RPMI8226 (cell line): ENCODE results near the gene DHX40.
"Not testable (repeated sequence)": the region's sequence is repeated elsewhere in the genome, so short reads cannot be mapped to it uniquely, and the experiment has no call there.

ENCODE experiments used
- DNase-seq: peaks from one replicate; pipeline ENCODE4 v3.0.0-alpha.2; 2015

The DHX40 gene

DNA sequence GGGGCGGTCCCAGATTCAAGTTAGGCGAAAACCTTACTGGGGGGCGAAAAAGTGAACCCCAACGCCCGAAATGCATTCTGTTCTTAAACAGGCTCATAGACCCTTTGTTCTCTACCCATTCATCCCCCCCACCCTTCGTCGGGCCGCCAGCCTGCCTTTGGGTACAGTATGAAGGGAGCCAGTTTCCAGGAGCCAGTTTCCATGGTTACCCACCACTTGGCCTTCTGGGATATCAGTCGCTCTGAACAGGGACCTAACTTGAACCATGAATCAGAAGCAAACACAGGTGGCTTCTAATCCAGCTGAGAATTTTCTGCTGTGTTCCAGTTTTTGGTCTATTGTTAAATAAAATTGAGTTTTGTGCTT lies 532 bp downstream of the DHX40 start:
- peak; percentile 76 for DNase-seq

DNA sequence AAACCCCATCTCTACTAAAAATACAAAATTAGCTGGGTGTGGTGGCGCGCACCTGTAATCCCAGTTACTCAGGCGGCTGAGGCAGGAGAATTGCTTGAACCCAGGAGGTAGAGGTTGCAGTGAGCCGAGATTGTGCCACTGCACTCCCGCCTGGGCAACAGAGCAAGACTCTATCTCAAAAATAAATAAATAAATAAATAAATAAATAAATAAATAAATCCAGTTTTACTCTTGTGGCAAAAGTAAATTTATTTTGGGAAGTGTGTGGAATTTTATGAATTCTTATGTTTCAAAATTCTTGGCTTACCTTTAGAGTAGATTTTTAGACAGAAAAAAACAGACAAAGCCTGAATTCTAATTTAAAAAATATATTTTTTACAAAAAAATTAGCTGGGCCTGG lies 3.7 kb downstream of the DHX40 start:
- DNase-seq: not testable (repeated sequence)

DNA sequence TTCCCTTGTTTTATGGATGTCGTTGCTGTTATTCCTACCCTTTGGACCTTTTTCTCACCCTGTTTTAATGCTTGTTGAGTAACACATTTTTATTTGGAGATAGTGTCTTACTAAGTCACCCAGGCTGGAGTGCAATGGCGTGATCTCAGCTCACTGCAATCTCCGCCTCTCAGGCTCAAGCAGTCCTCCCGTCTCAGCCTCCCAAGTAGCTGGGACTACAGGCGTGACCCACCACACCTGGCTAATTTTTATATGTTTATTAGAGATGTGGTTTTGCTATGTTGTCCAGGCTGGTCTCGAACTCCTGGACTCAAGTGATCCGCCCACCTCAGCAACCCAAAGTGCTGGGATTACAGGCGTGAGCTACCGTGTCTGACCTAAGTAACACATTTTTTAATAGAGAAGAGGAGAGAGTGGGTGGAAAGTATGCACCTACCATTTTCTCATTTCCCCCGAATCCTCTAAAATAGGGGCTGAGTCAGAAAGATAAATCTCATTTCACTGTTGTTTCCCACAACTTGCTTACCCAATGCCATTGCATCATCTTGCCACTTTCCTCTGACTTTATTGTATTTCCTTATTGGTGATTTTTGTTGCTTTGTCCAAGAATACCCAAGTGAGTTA lies 7.0 kb downstream of the DHX40 start:
- DNase-seq: no peak

DNA sequence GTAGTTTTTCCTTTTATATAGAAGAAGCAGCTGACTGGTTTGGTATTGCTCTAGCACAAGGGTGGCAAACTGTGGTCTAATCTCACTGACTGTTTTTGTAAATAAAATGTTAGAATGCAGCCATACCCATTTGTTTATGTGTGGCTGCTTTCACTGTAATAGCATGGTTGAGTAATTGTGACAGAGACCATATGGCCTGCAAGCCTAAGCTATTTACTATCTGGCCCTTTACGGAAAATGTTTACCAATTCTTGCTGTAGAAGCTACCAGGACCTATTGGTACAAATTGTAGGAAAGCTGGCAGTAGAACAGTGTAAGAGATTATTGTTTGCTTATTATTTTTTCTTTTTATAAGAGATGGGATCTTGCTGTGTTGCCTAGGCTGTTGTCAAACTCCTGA lies 18.8 kb downstream of the DHX40 start:
- not testable (repeated sequence) for DNase-seq

DNA sequence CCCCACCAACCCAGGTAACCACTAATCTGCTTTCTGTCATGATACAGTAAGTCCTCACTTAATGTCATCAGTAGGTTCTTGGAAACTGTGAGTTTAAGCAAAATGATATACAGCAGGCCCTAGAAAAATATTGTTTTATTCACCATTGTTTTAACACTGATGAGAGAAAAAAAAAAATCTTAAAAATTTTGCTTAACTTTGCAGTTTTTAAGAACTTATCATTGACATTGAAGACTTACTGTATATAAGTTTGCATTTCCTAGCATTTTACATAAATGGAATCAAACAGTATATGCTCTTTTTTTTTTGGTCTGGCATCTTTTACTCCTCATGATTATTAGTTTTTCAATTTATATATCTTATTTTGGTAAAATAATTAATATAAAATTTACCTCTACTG lies 34.8 kb downstream of the DHX40 start:
- DNase-seq: no peak

DNA sequence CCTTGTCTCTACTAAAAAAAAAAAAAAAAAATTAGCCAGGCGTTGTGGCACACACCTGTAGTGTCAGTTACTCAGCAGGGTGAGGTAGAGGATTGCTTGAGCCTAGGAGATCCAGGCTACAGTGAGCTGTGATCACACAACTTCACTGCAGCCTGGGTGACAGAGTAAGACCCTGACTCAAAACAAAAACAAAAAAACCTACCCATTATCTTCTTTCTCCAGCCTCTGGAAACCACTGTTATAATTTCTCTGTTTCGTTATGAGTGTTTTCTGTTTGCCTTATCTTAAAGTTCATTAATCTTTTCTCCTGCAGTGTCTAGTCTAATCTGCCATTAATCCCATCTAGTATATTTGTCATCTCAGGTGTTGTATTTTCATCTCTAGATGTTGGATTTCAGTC lies 35.7 kb downstream of the DHX40 start:
- no peak for DNase-seq

DNA sequence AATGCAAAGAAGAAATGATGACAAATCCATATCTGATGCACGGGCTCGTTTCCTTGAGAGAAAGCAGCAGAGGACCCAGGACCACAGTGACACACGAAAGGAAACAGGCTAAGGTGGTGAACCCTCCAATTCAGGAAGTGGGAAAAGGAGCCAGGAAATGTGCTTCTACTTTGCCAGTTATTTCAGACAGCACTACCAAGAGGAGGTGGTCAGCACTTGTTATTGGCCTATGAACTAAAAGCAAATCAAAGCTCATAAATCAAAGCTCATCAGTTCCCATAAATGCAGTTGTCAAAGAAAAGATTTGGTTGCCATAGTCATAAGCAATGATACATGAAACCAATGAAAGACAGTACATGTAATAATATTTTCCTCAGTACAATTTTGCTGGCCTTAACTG lies 41.7 kb downstream of the DHX40 start:
- DNase-seq: no peak

DNA sequence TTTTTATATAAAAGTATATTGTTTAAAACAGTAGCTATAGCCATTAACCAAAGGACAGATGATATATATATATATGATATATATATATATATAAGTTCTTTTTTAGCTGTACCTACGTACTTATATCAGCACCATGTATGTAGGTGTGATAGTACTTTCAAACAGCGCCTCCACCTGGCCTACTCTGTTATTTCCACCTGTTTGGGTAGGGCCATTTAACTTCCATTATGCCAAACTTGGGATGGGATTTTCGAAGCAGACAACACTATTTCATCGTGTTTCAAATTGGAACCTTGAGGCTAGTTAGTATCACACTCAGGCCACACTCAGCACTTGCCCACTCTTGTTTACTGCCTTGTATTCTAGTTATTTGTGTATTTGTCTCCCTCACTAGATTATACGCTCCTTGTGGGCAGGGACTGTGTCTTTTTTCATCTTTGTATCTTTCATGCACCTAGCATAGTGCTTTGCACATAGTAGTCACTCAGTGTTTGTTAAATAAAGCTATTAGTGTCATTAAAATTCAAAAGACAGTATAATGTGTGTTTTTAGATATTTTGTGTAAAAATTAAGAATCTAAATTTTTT lies 42.5 kb downstream of the DHX40 start:
- DNase-seq: no peak

DNA sequence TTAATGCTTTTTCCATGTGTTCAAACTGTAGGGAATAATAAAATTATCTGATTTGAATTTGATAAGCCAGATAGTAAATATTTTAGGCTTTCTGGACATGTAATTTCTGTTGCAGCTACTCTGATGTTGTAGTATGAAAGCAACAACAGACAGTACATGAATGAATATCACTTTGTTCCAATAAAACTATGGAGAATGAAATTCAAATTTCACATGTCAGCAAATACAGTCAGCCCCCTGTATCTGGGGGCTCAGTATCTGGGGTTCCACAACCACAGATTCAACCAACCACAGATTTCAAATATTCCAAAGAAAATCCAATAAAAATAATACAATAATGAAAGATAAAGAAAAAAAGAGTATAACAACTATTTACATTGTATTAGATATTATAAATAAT lies 46.1 kb downstream of the DHX40 start:
- no peak for DNase-seq

DNA sequence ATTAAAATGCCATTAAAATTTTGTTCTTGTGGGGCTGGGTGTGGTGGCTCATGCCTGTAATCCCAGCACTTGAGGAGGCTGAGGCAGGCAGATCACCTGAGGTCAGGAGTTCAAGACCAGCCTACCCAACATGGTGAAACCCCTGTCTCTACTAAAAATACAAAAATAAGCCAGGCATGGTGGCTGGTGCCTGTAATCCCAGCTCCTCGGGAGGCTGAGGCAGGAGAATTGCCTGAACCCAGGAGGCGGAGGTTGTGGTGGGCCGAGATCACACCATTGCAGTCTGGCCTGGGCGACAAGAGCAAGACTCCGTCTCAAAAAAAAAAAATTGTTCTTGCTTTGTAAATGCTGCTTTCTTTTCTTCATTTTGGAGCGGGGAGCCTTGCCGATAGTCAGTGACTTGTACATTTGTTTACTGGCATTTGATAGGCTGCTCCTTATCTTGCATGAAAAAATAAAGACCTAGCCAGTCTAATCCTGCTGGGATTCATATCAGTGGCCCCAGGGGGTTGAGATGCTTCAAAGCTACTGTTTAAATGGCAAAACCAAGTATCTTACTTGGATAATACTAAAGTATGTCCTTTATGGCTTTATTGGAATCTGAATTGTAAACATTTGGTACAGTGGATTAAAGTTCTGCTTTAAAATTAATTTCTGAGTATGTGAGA lies 51.0 kb downstream of the DHX40 start:
- DNase-seq: no peak

DNA sequence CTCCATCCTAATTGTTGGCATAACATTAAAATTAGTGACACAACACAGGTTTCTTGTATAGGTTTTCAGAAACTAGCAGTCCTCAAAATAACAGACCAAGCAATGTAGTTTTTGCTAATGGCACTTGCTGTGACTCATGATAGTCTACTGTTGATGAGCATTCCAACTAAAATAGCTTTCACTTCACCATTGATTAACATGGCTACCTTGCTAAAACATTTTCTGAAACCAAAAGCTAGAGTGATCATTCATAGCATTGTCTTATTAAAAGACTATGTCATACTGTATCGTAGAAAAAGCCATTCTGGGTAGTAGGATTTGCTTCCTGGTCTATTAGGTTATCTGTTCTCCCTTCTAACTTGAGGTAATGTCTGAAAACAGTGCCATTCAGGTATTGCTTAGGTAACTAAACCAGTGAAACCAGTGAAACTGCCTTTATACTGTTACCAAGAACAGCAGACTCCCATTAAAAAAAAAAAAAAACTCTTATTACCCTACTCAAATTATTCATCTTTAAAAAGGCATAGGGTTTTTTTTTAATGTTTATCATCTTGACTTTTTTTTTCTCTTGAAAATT lies 51.8 kb downstream of the DHX40 start:
- no peak for DNase-seq

DNA sequence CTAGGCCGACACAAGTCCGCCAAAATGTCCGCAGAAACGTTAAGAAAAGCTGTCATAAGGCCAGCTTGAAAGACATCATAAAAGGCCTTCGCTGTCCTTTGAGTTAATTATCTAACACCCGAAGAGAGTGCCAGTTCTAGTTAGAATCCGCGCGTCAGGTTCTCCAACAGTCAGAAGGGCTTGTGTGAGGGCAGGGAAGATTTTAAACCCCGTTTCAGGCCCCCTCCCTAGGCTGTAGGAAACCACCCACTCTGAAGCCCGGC lies 53.6 kb downstream of the DHX40 start:
- DNase-seq: no peak

DNA sequence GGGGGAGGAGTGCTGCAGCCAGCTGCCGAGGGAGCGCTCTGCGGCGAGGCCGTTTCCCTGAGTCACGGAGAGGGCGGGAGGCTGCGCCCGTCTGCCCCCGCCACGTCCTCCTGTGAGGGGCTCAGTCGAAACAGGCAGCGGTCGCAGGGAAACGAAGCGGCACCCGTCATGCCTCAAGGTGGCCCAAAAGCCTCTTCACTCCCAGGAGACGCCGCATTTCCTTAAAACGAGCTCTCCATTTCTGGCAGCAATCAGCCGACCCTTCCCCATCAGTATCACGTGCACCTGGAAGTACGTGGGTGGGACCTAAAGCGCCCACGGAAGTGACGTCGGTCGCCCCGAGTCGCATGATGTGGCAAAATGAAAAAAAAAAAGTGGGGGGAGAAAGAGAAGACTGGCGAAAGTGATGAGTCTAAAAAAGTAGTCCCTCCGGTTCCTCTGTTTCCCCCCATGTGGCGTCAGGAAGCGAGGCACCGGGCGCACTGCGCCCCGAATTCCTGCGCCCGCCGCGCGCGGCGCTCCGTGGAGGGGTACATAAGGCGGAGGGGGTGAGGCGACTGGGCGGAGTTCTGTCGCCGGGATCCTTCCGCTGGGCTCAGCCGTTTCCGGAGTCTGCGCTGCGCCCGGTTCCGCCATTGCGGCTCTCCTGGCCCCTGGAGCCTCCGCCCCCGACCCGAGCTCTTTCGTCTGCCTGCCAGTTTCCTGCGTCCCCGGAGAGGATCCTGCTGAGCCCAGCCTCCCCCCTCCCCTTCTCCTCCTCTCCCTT lies 54.1 kb downstream of the DHX40 start, which contains the start of gene CLTC:
Gene CLTC (plus strand): TSS at position 598 of the 766 bp plus-strand sequence. CDS start 237 bp downstream, outside the sequence.
- peak; percentile 95 for DNase-seq

DNA sequence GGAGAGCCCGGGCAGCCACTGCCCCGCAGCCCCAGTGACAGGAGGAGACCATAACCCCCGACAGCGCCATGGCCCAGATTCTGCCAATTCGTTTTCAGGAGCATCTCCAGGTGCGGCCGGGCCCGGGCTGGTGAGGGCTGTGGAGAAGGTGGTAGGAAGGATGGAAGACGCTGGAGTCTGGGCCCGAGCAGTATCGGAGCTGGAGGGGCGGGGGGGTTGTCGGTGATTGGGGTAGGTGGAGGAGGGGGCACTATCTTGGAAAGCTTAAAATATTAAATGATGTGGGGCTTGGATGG lies 54.6 kb downstream of the DHX40 start:
- DNase-seq: no peak

DNA sequence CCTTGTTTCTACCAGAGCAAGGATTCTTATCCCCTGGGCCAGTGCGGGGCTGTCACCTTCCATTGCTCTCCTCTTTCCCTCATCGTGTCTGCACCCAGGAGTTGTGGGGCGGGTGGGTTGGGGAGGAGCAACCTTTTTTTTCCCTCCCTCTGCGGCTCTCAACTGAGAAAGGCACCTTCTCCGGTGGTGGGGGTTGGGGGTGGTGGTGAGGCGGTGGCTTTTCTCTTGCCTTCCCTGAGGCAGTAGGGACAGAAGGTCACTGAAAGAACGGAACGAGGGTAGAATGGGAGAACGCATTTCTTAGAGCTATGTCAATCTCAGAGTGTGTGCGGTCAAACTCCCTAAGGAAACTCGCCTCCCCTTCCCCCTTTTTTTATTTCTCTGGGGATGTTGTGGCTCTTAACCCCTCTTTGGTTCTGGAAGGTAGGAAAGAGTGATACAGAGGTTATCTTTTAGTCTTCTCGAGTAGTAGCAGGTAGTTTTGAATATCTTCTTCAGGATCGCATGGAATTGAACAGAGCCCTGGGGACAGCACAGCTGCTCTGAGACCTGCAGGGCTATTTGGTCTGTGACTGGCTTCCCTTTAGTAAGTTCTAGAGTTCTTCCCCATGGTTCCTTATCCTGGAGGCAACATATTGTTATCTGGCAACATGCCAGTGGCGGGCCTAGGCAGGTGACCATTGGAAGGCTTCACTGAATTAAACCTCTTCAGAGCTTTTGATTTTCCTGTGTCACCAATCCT lies 55.3 kb downstream of the DHX40 start:
- peak; percentile 84 for DNase-seq

DNA sequence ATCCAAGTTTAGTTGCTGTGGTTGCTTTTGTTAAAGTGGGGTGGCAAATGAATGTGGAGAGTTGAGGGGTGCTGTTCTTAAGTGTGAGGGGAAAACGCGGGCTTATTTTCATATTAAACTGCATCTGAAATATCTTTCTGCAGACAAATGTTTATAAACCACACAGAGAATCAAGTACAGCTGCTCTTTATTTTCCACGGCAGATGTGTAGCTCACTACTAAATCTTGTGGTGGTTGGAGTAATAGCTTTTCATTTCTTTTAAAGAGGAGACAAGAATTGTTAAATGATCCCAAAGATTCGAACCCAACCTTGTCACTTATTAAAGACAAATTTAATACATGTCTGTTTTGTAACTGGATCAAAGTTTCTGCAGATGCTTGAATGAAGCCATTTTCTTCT lies 56.4 kb downstream of the DHX40 start:
- no peak for DNase-seq

DNA sequence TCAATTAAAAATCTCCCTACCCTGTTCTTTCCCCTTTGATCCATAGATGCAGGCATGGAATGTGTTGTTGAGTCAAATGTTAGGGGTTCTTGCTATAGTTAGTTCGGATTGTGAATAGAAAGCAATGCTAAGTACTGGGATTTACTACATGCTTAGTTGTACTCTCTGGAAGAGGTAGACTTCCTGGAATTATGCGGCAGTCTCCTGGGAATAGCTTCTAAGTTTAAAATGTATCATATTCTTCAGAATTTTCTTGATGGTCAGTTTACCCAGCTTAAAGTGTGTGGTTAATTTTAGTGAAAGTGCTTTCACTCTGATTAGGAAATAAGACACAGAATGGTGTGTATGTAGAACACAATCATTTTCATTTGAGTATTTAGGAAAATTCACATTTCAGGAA lies 57.7 kb downstream of the DHX40 start:
- DNase-seq: no peak

DNA sequence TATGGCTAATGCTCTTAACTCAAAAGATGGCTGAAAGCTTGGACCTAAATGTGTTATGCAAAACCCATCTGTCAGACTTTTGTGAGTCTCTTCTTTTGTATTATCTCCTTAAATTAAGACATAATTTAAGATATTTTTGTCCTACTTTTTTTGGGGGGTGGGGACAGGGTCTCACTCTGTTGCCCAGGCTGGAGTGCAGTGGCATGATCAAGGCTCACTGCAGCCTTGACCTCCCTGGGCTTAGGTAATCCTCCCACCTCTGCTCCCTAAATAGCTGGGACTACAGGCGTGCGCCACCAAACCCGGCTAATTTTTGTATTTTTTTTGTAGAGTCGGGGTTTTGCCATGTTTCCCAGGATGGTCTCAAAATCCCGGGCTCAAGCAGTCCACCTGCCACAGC lies 61.3 kb downstream of the DHX40 start:
- no peak for DNase-seq

DNA sequence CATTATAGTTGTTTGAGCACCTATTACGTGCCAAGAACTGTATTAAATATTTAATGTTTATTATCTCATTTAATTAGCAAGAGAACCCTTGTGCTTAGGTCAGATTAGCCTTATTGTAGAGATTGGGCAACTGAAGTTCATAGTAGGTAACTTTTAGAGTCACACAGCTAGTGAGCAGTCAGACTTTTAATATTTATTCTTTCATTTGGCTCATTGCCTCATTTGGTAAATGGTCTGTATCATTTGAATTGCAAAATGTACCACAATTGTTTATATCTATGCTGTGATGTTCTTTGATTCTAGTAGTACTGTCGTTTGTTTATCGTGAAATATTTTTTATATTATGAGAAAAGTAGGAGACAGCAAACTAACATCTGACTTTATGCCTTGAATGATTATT lies 61.9 kb downstream of the DHX40 start:
- DNase-seq: no peak

DNA sequence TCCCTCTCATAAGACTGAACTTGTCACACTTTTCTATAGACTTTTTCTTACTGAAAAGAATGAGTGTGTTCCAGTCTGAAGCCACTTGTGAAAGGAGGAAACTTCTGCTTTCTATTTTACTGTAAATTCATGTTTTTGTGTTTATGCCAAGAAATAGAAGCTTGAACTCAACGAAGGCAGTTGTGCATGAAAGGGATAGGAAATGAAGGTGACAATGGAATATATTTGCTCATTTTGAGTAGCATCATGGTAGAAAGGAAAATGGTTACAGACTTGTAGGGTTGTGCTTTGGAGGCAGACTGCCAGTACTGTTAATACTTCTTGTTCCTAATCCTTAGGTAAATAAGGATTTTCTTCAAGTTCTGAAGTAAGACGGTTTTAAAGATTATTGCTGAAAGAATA lies 62.4 kb downstream of the DHX40 start:
- DNase-seq: no peak

DNA sequence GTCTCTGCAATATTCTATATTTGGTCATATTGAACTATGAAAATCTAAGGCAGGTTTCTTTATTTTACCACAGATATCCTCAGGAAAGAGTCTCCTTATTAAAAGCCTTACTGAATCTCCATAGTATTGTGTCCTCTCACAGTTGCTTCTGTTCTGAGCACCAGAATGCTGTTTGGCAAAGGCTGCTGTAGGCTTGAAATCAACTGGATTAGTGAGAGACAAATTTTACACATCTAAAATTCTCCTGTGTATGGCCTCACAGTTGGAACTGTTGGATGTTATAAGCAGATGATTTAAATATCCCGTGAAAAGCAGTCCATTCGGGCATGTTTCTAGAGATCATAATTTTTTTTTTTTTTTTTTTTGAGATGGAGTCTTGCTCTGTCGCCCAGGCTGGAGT lies 63.8 kb downstream of the DHX40 start:
- DNase-seq: no peak

DNA sequence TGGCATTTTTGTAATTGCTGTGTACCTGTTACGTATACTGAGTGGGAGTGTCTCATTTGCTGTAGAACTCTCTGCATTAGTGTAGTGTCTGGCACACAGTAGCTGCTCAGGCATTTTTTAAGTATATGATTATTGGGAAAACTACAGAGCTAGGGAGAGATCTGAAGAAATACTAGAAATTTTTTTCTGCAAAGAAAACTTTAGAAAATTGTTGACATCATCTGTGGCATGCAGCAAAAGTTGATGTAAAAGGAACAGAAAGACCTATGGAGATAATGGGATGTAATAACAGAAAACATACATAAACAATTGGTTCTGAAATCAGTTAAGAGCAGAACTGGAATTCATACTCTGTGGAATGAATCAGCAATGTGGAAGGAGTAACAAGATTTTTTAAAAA lies 65.9 kb downstream of the DHX40 start:
- no peak for DNase-seq

DNA sequence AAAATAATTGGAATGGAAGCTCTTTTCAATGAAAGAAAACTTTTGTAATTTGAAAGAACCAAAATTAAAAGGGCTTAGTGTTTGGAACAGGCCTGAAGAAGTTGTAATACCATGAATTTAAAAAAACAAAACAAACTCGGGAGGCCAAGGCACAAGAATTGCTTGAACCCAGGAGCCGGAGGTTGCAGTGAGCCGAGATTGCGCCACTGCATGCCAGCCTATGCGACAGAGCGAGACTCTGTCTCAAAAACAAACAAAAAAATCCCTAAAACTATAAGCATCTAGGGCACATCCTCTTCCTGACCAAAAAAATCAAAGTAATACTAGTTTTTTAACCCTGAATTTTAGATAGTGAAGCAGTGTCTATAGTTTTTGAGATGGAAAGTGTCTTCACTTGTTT lies 67.0 kb downstream of the DHX40 start:
- DNase-seq: no peak
